Ovary (tissue), 3 donors: ENCODE measurements around the gene TBC1D1.

ENCODE experiments used
- CTCF ChIP-seq, 3 donors: fragments of 450-650 bp in 2 of 3; fragments of 200-600 bp in 1 of 3; IDR thresholded peaks; one replicate each; pipeline versions ENCODE4 v1.5.1 to v1.8.0; 2016 to 2022; ENCODE audit warnings: antibody characterized with exemption in 3 of 3, mild to moderate bottlenecking in 1 of 3
- EP300 ChIP-seq: sonication (generic); formaldehyde crosslinking; IDR thresholded peaks from one replicate; pipeline ENCODE4 v1.6.1; 2017; ENCODE audit warnings: antibody characterized with exemption
- POLR2A ChIP-seq: fragments of 450-650 bp; IDR thresholded peaks from one replicate; pipeline ENCODE4 v1.6.1; 2017; ENCODE audit warnings: antibody characterized with exemption, mild to moderate bottlenecking, moderate library complexity
- donor health status: DM: no; HTN: no; CAD: no.

DNA sequence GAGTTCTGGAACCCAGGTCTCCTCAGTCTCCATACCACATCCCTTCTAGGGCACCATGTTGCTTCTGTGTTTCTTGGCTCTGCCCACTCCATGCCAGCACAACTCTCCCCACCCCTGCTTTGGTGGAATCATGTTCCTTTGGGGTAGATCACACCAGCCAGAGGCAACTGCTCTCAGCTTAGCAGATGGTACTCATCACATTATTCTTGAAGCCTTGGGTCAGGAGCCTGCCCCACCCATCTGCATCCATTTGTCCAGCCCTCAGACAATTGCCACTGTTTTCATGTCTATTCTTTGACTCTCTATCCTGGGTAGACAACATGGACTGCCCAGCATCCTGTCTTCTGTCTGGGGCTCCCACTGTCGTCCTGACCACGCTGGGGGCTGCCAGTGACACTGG is 216.9 kb downstream of the TBC1D1 start:
- TF ChIP-seq CTCF (IDR thresholded peaks at IDR 0.05) (no peak), POLR2A (no peak), EP300 (no peak)
